ENCODE results near the gene MRPL42. TPM values are rescaled to one million over a fixed set of nuclear protein-coding genes. Genes with fewer than 3 reads are reported as not detected.

Gene MRPL42
- total RNA-seq, 1 donor = 29.0 TPM

Small RNA genes lying within 50 kb of the gene (small RNA-seq; reads per million reads assigned to genes)
- gene RF00019 = not detected

Other genes with a start within 250 kb of the MRPL42 start
- 138 and 145 TPM in 2 replicates for gene NUDT4, start 89.6 kb upstream of the MRPL42 start, total RNA-seq
- 44.2 and 53.0 TPM in 2 replicates for gene UBE2N, start 25.6 kb upstream of the MRPL42 start, total RNA-seq
- 32.6 and 40.7 TPM in 2 replicates for gene SOCS2, start 105.2 kb downstream of the MRPL42 start, total RNA-seq
- gene CRADD, start 209.9 kb downstream of the MRPL42 start, total RNA-seq = 15.3 and 15.6 TPM in 2 replicates